Measurements from ENCODE around the gene ZCWPW1.

Gene ZCWPW1

GRCh38 chr7:100351657-100352058, 76.8 kb downstream of the ZCWPW1 start:
- no peak overlapping the region for H3K4me3 ChIP-seq (replicated peaks; ENCODE audit: low read depth, low read length)
- DNase-seq (ENCODE audit: extremely low read depth, low read depth): no peak
- TF ChIP-seq CTCF (IDR thresholded peaks at IDR 0.05; ENCODE audit: low read depth, low read length, missing control alignments): no peak
